Measurements from ENCODE around the gene ENO4. TPM values are rescaled to one million over a fixed set of nuclear protein-coding genes. Genes with fewer than 3 reads are reported as not detected.

Gene ENO4
- polyA plus RNA-seq, 3 donors: not detected

GRCh38 chr10:116888380-116889055 is 39.2 kb downstream of the ENO4 start:
- Mint-ChIP-seq H3K4me3 (no peak overlapping the region), H3K27me3 (ENCODE audit: low read depth in 3 of 3) (peaks cover 0 to 2% (median 2%) of the 10 kb centered on the region in 3 donors), H3K27ac (peak overlapping the region in 1 of 7 donors; percentile 76), H3K36me3 (peaks cover 69% of the 10 kb centered on the region in 2 donors), H3K4me1 (peaks cover 10% of the 10 kb centered on the region), H3K9me3 (peaks cover 0 to 1% (median 0%) of the 10 kb centered on the region in 7 donors)
- Histone ChIP-seq H3K79me2 (ENCODE audit: insufficient read depth, low read length) (no peaks in the 10 kb centered on the region), H3K9me3 (replicated peaks in 1 of 2; ENCODE audit: control insufficient read depth in 1 of 2, insufficient read depth in 1 of 2, low read length in 2 of 2) (no peaks in the 10 kb centered on the region), H3K4me3 (replicated peaks in 1 of 3; ENCODE audit: low read depth in 2 of 3, low read length in 3 of 3) (no peak overlapping the region), H3K4me2 (replicated peaks; ENCODE audit: extremely low read depth, low read length, poor library complexity, severe bottlenecking) (no peak overlapping the region), H3K9ac (ENCODE audit: insufficient read depth, low read length, poor library complexity, severe bottlenecking) (no peak overlapping the region), H3K27ac (ENCODE audit: low read depth in 1 of 2, low read length in 2 of 2) (no peak overlapping the region), H4K20me1 (ENCODE audit: insufficient read depth, low read length) (no peaks in the 10 kb centered on the region), H2AFZ (ENCODE audit: insufficient read depth, low read depth, low read length, poor library complexity, severe bottlenecking) (no peak overlapping the region), H3K4me1 (ENCODE audit: control insufficient read depth in 1 of 2, insufficient read depth in 2 of 2, low read length in 2 of 2) (peaks cover 0 to 4% of the 10 kb centered on the region in 2 donors), H3K36me3 (replicated peaks in 1 of 2; ENCODE audit: control insufficient read depth in 1 of 2, insufficient read depth in 2 of 2, low read length in 2 of 2) (peaks cover 38 to 67% of the 10 kb centered on the region in 2 donors), H3K27me3 (ENCODE audit: control insufficient read depth in 2 of 2, insufficient read depth in 2 of 2, low read length in 2 of 2) (no peaks in the 10 kb centered on the region)
- DNase-seq: peak; percentile 7 to 51 (median 17)
- TF ChIP-seq CTCF (IDR thresholded peaks at IDR 0.05): no peak
- intact Hi-C loops (cut with micrococcal nuclease): no loop called here
- 66% methylated on average over 5 of the region's 7 CpGs for WGBS (ENCODE audit: insufficient coverage)

GRCh38 chr10:116889066-116889465 is 39.8 kb downstream of the ENO4 start:
- peak overlapping the region in 1 of 7 donors; percentile 68 for H3K27ac Mint-ChIP-seq
- no peaks in the 10 kb centered on the region for H4K20me1 ChIP-seq (ENCODE audit: insufficient read depth, low read length)
- H3K36me3 ChIP-seq (replicated peaks in 1 of 2; ENCODE audit: control insufficient read depth in 1 of 2, insufficient read depth in 2 of 2, low read length in 2 of 2): peaks cover 34 to 61% of the 10 kb centered on the region in 2 donors
- peaks cover 0 to 2% (median 2%) of the 10 kb centered on the region in 3 donors for H3K27me3 Mint-ChIP-seq (ENCODE audit: low read depth in 3 of 3)
- no peak for DNase-seq
- H3K27ac ChIP-seq (ENCODE audit: low read depth in 1 of 2, low read length in 2 of 2): no peak overlapping the region
- WGBS (ENCODE audit: insufficient coverage): no CpG with 5 or more reads among the region's 3 CpGs
- intact Hi-C loops (cut with micrococcal nuclease): no loop called here
- H3K79me2 ChIP-seq (ENCODE audit: insufficient read depth, low read length): no peaks in the 10 kb centered on the region
- no peak overlapping the region for H2AFZ ChIP-seq (ENCODE audit: insufficient read depth, low read depth, low read length, poor library complexity, severe bottlenecking)
- H3K9me3 Mint-ChIP-seq: peaks cover 0 to 1% (median 0%) of the 10 kb centered on the region in 7 donors
- H3K4me2 ChIP-seq (replicated peaks; ENCODE audit: extremely low read depth, low read length, poor library complexity, severe bottlenecking): no peak overlapping the region
- peaks cover 0 to 4% of the 10 kb centered on the region in 2 donors for H3K4me1 ChIP-seq (ENCODE audit: control insufficient read depth in 1 of 2, insufficient read depth in 2 of 2, low read length in 2 of 2)
- H3K9me3 ChIP-seq (replicated peaks in 1 of 2; ENCODE audit: control insufficient read depth in 1 of 2, insufficient read depth in 1 of 2, low read length in 2 of 2): no peaks in the 10 kb centered on the region
- peaks cover 63 to 64% of the 10 kb centered on the region in 2 donors for H3K36me3 Mint-ChIP-seq
- no peak overlapping the region for H3K4me3 ChIP-seq (replicated peaks in 1 of 3; ENCODE audit: low read depth in 2 of 3, low read length in 3 of 3)
- no peak overlapping the region for H3K9ac ChIP-seq (ENCODE audit: insufficient read depth, low read length, poor library complexity, severe bottlenecking)
- no peaks in the 10 kb centered on the region for H3K27me3 ChIP-seq (ENCODE audit: control insufficient read depth in 2 of 2, insufficient read depth in 2 of 2, low read length in 2 of 2)
- no peak overlapping the region for H3K4me3 Mint-ChIP-seq
- peaks cover 13% of the 10 kb centered on the region for H3K4me1 Mint-ChIP-seq
- TF ChIP-seq CTCF (IDR thresholded peaks at IDR 0.05): no peak
